NCI-H345 treated with DMSO at 0.1 percent for 48 hours (cell line): ENCODE results near the gene SORL1.
"Not testable (repeated sequence)": the region's sequence is repeated elsewhere in the genome, so short reads cannot be mapped to it uniquely, and the experiment has no call there.

Source experiments
- DNase-seq: peaks from one replicate; lab custom pipeline; 2025; ENCODE audit not compliant: unreplicated experiment; lab: John Stamatoyannopoulos, UW

Gene SORL1, protein sequence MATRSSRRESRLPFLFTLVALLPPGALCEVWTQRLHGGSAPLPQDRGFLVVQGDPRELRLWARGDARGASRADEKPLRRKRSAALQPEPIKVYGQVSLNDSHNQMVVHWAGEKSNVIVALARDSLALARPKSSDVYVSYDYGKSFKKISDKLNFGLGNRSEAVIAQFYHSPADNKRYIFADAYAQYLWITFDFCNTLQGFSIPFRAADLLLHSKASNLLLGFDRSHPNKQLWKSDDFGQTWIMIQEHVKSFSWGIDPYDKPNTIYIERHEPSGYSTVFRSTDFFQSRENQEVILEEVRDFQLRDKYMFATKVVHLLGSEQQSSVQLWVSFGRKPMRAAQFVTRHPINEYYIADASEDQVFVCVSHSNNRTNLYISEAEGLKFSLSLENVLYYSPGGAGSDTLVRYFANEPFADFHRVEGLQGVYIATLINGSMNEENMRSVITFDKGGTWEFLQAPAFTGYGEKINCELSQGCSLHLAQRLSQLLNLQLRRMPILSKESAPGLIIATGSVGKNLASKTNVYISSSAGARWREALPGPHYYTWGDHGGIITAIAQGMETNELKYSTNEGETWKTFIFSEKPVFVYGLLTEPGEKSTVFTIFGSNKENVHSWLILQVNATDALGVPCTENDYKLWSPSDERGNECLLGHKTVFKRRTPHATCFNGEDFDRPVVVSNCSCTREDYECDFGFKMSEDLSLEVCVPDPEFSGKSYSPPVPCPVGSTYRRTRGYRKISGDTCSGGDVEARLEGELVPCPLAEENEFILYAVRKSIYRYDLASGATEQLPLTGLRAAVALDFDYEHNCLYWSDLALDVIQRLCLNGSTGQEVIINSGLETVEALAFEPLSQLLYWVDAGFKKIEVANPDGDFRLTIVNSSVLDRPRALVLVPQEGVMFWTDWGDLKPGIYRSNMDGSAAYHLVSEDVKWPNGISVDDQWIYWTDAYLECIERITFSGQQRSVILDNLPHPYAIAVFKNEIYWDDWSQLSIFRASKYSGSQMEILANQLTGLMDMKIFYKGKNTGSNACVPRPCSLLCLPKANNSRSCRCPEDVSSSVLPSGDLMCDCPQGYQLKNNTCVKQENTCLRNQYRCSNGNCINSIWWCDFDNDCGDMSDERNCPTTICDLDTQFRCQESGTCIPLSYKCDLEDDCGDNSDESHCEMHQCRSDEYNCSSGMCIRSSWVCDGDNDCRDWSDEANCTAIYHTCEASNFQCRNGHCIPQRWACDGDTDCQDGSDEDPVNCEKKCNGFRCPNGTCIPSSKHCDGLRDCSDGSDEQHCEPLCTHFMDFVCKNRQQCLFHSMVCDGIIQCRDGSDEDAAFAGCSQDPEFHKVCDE (N-terminal part only)

GRCh38 chr11:121451986-121452608 is at the start of gene SORL1:
SORL1 (plus strand) TSS chr11:121452314; CDS start chr11:121452332, 18 bp downstream.
- peak; percentile 47 for DNase-seq

DNA sequence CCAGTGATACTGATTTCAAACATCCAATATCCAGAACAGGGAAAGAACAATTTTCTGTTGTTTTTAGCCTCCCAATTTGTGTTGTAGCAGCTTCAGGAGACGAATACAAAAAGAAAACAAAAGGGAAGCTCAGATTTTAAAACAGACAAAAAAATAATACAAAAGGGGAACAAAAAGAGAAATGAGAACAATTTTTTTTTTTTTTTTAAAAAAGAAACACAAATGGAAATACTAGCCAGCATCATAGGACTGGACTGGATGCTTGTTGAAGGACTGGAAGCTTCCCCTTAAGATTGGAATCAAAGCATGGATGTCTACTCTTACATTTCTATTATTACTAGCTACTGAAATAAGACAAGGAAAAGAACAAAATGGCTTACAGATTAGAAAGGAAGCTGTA is 46.5 kb upstream of the SORL1 start:
- no peak for DNase-seq

DNA sequence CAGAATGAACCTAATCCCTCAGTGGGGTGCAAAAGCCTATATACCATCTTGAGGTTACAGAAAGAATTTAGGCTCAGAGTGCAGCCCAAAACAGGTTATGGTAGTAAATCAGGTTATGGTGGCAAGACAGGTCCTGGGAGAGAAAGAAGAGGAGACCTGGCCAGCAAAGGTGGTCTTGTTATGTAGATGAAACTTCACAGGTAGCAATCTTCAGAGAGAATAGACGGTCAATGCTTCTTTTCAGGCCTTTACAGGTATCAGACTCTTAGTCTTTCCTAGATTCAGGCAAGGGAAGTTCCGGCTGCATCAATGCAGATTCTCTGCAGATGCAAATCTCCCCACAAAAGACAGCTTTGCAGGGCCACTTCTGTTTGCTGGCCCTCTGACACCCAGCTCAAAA is 45.8 kb upstream of the SORL1 start:
- no peak for DNase-seq

DNA sequence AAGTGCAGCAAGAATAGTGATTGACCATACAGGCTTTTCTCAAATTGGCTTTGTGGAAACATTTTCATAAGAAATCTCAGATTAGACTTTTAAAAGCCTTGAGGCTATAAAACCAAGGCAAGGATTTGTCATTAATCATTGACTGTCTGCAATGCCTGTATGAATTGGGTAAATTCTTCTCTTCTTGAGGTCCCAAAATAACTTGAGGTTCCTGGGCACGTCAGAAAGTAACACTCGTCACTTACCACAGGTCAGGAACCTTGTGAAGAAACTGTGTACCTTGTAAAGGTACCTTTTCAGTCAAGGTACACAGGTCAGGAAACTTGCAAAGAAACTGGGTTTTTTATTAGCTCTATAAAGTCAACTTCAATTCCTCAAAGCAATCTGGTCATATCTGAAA is 43.3 kb upstream of the SORL1 start:
- no peak for DNase-seq

DNA sequence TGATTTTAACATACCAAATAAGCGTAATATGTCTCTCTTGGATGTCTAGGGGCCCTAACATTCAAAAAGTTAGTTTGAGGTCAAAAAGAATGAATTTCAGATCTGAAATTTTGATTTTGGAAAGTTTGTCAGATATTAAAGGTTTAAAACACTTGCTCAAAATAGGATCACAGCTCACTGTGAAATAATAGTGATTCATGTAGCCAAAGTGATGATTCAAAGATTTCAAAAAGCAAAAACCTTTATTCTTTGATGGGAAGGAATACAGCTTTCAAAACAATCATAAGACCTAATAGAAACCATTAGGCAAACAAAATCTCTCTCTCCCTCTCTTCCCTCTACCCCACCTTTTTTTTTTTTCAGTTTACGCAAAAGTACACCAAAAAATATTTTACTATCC is 42.1 kb upstream of the SORL1 start:
- DNase-seq, result not testable (repeated sequence)

GRCh38 chr11:121411330-121411729 is 40.8 kb upstream of the SORL1 start:
- DNase-seq, result not testable (repeated sequence)

- DNase-seq, result no peak
Measured at GRCh38 chr11:121412000-121412587, 40.0 kb upstream of the SORL1 start.

GRCh38 chr11:121412711-121413415 is 39.3 kb upstream of the SORL1 start:
- no peak for DNase-seq

DNA sequence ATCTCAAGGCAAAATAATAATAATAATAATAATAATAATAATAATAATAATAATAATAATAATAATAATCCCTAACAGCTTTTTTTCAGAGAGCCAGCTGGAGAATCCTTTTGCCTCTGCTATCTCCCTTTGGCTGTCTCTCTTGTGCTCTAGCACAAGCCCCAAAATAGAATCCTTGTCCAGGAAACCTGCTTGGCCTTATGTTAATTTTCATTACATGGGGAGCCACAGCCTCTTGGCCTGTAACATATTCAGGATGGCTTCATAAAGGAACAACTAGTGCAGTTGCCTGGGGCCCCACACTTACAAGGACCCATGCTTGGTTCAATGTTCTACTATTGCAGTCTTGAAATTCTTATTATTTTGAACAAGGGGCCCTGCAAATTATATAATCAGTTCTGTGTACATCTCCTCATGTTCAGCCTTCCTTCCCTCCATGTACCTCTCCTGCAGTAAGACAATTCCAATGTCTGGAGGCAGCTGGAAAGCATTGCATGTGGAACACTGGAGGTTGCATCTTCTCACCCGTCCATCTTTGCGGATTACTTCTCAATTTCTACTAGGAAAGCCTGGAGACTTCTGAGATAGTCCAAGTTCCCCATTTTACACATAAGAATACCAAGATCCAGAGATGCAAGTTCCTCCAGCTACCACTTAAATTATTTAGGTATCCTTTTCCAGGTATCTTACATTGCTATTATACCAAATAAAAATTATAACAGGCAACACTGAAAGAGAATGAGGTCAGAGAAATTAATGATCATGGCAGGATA is 37.8 kb upstream of the SORL1 start:
- DNase-seq, result no peak

- DNase-seq, result no peak
Measured at GRCh38 chr11:121415856-121416255, 36.3 kb upstream of the SORL1 start.

DNA sequence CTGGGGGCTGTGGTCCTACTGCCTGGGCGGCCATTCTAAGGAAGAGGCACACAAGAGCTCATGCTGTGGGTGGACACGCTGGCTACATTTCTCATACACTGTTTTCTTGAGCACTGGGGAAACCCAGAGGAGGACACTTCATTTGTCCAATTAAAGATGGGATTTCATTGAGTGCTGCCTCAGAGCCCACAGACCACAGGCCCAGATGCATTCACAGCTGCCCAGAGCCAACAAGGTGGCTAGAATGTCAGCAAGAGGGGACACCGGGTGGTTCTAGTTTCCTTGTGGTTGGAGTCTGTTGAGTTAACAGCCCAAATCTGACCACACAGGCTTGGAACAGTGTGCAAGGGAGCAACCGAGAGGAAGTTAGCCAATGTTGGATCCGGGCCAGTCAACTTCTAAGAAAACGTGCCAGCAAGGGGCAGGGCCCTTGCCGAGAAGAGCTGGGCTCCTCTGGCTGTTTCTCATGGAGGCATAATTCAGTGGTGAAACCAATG is 35.0 kb upstream of the SORL1 start:
- DNase-seq, result no peak

GRCh38 chr11:121417607-121418006 is 34.5 kb upstream of the SORL1 start:
- DNase-seq, result no peak

DNA sequence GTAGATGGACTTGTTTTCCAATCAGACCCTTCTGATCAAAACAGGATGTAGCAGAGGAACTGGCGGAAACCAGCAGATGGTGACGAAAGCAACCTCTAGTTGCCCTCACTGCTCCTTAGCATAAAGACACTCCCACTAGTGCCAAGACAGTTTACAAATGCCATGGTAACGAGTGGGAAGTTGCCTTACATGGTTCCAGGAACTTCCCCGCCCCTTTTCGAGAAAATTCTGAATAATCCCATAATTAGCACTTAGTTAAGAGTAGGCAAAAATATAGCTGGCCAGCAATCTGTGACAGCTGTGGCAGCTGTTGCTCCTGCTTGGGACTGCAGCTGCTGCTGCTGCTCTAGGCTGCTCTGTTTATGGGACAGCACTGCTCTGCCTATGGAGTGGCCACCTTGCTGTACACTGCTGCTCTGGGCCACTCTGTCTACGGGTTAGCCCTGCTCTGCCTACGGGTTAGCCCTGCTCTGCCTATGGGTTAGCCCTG is 33.4 kb upstream of the SORL1 start:
- no peak for DNase-seq

GRCh38 chr11:121419836-121420235 is 32.3 kb upstream of the SORL1 start:
- no peak for DNase-seq

DNA sequence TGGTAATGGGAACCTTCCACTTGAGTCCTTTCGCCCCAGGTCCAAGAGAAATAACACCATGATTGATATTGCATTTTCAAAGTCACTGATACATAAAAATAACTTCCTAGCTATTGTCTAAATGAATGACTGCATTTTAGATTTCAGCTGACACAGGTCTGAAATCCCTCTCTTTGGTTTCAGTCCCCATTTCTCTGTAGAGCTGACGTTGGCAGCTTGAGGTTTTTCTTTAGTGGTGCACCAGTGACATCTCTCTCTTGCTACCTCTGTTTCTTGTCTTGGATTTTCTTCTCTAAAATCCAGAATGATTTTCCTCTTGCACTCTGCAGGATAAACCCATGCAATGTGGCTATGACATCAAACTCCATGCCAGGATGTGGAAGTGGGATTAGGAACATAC is 31.7 kb upstream of the SORL1 start:
- no peak for DNase-seq

DNA sequence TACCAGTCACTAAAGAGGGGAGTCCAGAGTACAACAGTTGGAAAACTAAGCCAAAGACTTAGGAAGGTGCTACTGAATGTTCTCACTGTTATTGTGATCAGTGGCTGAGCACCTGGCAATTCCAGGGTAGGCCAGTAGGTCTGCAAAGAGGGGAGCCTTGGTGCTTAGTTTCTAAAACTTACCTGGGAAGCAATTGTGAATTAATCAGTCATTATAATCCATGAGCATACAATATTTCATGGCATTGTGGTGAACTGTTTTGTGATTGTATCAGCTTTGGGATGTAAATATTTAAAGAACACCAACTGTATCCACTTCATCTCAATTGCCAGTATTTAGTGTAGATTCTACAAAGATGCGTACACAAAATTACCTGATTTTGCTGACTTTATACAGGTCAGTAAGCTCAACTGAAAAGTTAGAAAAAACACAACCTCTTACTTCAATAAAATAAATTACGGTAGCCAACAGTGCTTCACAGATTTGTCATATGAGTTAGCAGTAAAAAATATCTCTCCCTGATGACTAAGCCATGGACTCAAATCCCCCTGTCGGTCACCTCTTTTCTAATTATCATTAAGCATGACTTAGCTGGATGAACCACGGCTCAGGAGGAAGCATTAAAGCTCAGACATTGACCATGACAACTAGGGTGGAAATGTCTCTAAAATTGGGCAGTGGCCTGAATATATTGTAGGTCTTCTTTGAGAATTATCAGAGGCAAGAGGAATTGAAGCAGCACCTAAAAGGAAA is 30.8 kb upstream of the SORL1 start:
- DNase-seq, result no peak

DNA sequence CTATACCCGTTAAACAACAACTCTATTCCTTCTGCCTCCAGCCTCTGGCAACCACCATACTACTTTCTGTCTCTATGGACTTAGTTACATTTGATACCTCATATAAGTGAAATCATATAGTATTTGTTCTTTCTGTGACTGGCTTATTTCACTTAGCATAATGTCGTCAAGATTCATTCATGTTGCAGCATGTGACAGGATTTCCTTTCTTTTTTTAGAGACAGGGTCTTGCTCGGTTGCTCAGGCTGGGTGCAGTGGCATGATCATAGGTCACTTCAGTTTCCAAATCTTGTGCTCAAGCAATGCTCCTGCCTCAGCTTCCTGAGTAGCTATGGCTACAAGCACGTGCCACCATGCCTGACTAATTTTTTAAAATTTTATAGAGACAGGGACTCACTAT is 29.4 kb upstream of the SORL1 start:
- DNase-seq, result no peak

- no peak for DNase-seq
Measured at GRCh38 chr11:121425828-121426227, 26.3 kb upstream of the SORL1 start.
